DOHH2 (cell line): ENCODE measurements around the gene DDX54.

Source experiments
- H3F3A ChIP-seq: fragments of 200-600 bp; sonication (generic), shearing (Covaris generic); 2 replicates; pipeline ENCODE4 v1.6.0; 2016; ENCODE audit warnings: antibody characterized with exemption, mild to moderate bottlenecking; ENCODE audit not compliant: control insufficient read depth, insufficient read depth
- H3K27ac ChIP-seq: fragments of 200-600 bp; sonication (generic); 2 replicates; pipeline ENCODE4 v1.5.1; 2014; ENCODE audit warnings: low read depth, mild to moderate bottlenecking, low read length, moderate library complexity
- H3K27me3 ChIP-seq: fragments of 200-600 bp; sonication (generic); 2 replicates; pipeline ENCODE4 v1.6.1; 2014; ENCODE audit warnings: mild to moderate bottlenecking, low read length, mixed read lengths; ENCODE audit not compliant: control insufficient read depth
- H3K36me3 ChIP-seq: fragments of 200-600 bp; sonication (generic); 2 replicates; pipeline ENCODE4 v1.6.1; 2014; ENCODE audit warnings: mild to moderate bottlenecking, low read length, moderate library complexity, mixed read lengths; ENCODE audit not compliant: control insufficient read depth
- H3K4me1 ChIP-seq: fragments of 200-600 bp; sonication (generic); 2 replicates; pipeline ENCODE4 v1.6.1; 2014; ENCODE audit warnings: mild to moderate bottlenecking, low read length, mixed read lengths; ENCODE audit not compliant: control insufficient read depth
- H3K4me2 ChIP-seq: fragments of 200-600 bp; sonication (generic); 2 replicates; pipeline ENCODE4 v1.6.0; 2014; ENCODE audit warnings: mild to moderate bottlenecking, low read length, moderate library complexity
- H3K4me3 ChIP-seq: fragments of 200-600 bp; sonication (generic); 2 replicates; pipeline ENCODE4 v1.5.1; 2014; ENCODE audit warnings: mild to moderate bottlenecking, low read length, mixed read lengths
- H3K79me2 ChIP-seq: fragments of 200-600 bp; sonication (generic); 2 replicates; pipeline ENCODE4 v1.6.1; 2014; ENCODE audit warnings: mild to moderate bottlenecking, low read length, mixed read lengths; ENCODE audit not compliant: control insufficient read depth
- H3K9me2 ChIP-seq: fragments of 200-600 bp; sonication (generic); replicated peaks from 2 replicates; pipeline ENCODE4 v1.6.1; 2014; ENCODE audit warnings: mild to moderate bottlenecking, low read length, mixed read lengths; ENCODE audit not compliant: control insufficient read depth
- H3K9me3 ChIP-seq: fragments of 200-600 bp; sonication (generic); 2 replicates; pipeline ENCODE4 v1.6.1; 2014; ENCODE audit warnings: antibody characterized with exemption, low read length, mixed read lengths; ENCODE audit not compliant: control insufficient read depth, insufficient read depth
- H4K20me1 ChIP-seq: fragments of 200-600 bp; sonication (generic); 2 replicates; pipeline ENCODE4 v1.6.0; 2014; ENCODE audit warnings: low read depth, mild to moderate bottlenecking, antibody characterized with exemption, low read length, moderate library complexity; ENCODE audit not compliant: control insufficient read depth, insufficient read depth
- EZH2phosphoT487 ChIP-seq: fragments of 200-600 bp; sonication (generic); IDR thresholded peaks from 2 replicates; pipeline ENCODE4 v1.6.1; 2017; ENCODE audit warnings: borderline replicate concordance, mild to moderate bottlenecking, antibody characterized with exemption, low read length, moderate library complexity, mixed read lengths
- TF ChIP-seq, protein P1 (sequence below): fragments of 200-600 bp; sonication (generic); IDR thresholded peaks from one replicate; pipeline ENCODE4 v1.5.1; 2014; ENCODE audit warnings: antibody characterized with exemption, mild to moderate bottlenecking, low read depth, low read length; ENCODE audit not compliant: poor library complexity, severe bottlenecking

Gene DDX54

DNA sequence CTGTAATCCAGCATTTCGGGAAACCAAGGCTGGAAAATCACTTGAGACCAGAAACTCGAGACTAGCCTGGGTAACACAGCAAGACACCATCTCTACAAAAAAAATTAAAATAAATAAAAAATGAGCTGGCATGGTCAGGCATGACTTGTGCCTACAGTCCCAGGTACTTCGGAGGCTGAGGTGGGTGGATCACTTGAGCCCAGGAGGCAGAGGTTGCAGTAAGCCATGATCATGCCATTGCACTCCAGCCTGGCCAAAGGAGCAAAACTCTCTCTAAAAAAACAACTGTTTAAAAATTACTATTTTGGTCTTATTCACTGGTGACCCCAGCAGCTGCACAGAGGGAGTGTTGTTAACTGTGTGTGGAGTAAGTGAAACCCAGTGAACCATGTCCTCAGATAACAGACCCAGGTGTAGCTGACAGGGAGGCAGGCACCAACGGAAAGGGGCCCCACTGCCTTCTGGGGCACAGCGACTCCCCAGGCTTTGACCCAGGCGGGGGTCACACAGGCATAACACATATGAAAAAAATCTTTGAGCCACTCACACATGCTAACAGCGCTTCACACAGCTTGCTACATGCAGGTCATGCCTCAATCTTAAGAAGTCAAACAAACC is 12.1 kb downstream of the DDX54 start:
- H3K27ac ChIP-seq: peak overlapping the region; percentile 92
- peak overlapping the region; percentile 49 for H3K4me3 ChIP-seq
- no peaks in the 10 kb centered on the region for H3K27me3 ChIP-seq
- no peaks in the 10 kb centered on the region for H3K9me3 ChIP-seq
- H3K4me1 ChIP-seq: peaks cover 45% of the 10 kb centered on the region
- H3F3A ChIP-seq: peaks cover 21% of the 10 kb centered on the region
- H3K9me2 ChIP-seq: no peaks in the 10 kb centered on the region
- peak overlapping the region; percentile 74 for H3K4me2 ChIP-seq
- H4K20me1 ChIP-seq: no peaks in the 10 kb centered on the region
- H3K36me3 ChIP-seq: peaks cover 88% of the 10 kb centered on the region
- peaks cover 17% of the 10 kb centered on the region for H3K79me2 ChIP-seq
- TF ChIP-seq, protein P1, sequence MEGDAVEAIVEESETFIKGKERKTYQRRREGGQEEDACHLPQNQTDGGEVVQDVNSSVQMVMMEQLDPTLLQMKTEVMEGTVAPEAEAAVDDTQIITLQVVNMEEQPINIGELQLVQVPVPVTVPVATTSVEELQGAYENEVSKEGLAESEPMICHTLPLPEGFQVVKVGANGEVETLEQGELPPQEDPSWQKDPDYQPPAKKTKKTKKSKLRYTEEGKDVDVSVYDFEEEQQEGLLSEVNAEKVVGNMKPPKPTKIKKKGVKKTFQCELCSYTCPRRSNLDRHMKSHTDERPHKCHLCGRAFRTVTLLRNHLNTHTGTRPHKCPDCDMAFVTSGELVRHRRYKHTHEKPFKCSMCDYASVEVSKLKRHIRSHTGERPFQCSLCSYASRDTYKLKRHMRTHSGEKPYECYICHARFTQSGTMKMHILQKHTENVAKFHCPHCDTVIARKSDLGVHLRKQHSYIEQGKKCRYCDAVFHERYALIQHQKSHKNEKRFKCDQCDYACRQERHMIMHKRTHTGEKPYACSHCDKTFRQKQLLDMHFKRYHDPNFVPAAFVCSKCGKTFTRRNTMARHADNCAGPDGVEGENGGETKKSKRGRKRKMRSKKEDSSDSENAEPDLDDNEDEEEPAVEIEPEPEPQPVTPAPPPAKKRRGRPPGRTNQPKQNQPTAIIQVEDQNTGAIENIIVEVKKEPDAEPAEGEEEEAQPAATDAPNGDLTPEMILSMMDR: no peak

DNA sequence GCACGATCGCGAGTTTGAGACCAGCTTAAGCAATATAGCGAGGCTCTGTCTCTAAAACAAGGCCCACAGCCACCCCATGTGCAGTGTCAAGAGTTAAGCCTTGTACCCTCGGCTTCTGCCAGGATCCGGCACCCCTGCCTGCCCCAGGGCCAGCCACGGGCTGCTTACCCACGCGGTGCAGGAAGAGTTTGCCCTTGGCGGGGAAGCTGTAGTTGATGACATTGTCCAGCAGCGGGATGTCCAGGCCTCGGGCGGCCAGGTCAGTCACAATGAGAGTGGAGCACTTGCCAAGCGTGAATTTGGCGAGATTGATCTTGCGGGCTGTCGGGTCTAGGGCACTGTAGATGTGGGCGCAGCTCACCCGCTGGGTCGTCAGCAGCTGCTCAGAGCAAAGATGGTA is 13.1 kb downstream of the DDX54 start:
- Histone ChIP-seq H4K20me1 (no peaks in the 10 kb centered on the region), H3K4me2 (peak overlapping the region; percentile 74), H3K9me3 (no peaks in the 10 kb centered on the region), H3K4me3 (peak overlapping the region; percentile 49), H3K27me3 (no peaks in the 10 kb centered on the region), H3F3A (peaks cover 21% of the 10 kb centered on the region), H3K36me3 (peaks cover 86% of the 10 kb centered on the region), H3K27ac (peak overlapping the region; percentile 92), H3K4me1 (peaks cover 43% of the 10 kb centered on the region), H3K9me2 (no peaks in the 10 kb centered on the region), H3K79me2 (peaks cover 17% of the 10 kb centered on the region)
- TF ChIP-seq EZH2phosphoT487: no peak
- TF ChIP-seq, protein P1: no peak

DNA sequence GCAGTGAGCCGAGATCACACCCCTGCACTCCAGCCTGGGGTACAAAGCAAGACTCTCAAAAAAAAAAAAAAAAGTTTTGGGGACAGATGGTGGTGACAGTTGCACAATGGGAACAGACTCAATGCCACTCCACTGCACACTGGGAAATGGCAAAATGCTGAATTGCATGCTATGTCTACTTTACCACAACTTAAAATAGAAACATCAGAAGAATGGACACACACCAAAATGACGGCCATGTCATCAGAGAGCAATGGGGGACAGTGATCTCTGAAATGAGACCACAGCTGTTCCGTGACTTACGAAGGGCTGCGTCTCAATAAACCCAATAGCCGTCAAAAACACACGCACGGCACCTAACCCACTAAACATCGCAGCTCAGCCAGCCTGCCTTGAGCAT is 13.7 kb downstream of the DDX54 start:
- H3K4me2 ChIP-seq: peak overlapping the region; percentile 74; the same call in 1 of the 2 replicates
- H3K9me2 ChIP-seq: no peaks in the 10 kb centered on the region
- no peaks in the 10 kb centered on the region for H3K9me3 ChIP-seq
- peaks cover 43% of the 10 kb centered on the region for H3K4me1 ChIP-seq
- peaks cover 19% of the 10 kb centered on the region for H3F3A ChIP-seq
- peaks cover 17% of the 10 kb centered on the region for H3K79me2 ChIP-seq
- H4K20me1 ChIP-seq: no peaks in the 10 kb centered on the region
- TF ChIP-seq EZH2phosphoT487: no peak
- TF ChIP-seq, protein P1: no peak
- H3K36me3 ChIP-seq: peaks cover 86% of the 10 kb centered on the region
- peak overlapping the region; percentile 92 for H3K27ac ChIP-seq
- no peak overlapping the region for H3K4me3 ChIP-seq
- no peaks in the 10 kb centered on the region for H3K27me3 ChIP-seq
